CD14-positive monocyte (primary cell): Measurements from ENCODE around the gene CFAP61. TPM values are rescaled to one million over a fixed set of nuclear protein-coding genes. Genes with fewer than 3 reads are reported as not detected.

Source experiments
- DNase-seq, 3 donors: peaks; one replicate each; pipeline ENCODE4 v3.0.0-alpha.2; 2011 to 2022
- H2AFZ ChIP-seq: 2 replicates; pipeline ENCODE4 v1.6.0; 2012; ENCODE audit warnings: mild to moderate bottlenecking, low read depth, low read length, inconsistent platforms; ENCODE audit not compliant: insufficient read depth, poor library complexity, severe bottlenecking
- H3K27ac ChIP-seq, 2 donors: 1 replicate in 1 of 2; 2 replicates in 1 of 2; pipeline ENCODE4 v1.5.1; 2012 to 2013; ENCODE audit warnings: low read length in 2 of 2, control low read depth in 1 of 2, inconsistent platforms in 1 of 2, low read depth in 1 of 2, mild to moderate bottlenecking in 1 of 2
- H3K27me3 ChIP-seq, 2 donors: one replicate each; pipeline versions ENCODE4 v1.6.0 to v1.6.1; 2011 to 2013; ENCODE audit warnings: low read length in 2 of 2; ENCODE audit not compliant: control insufficient read depth in 2 of 2, insufficient read depth in 2 of 2
- H3K36me3 ChIP-seq, 2 donors: replicated peaks in 1 of 2; 1 replicate in 1 of 2; 2 replicates in 1 of 2; pipeline versions ENCODE4 v1.5.1 to v1.6.1; 2012 to 2013; ENCODE audit warnings: low read length in 2 of 2, control low read depth in 1 of 2, inconsistent platforms in 1 of 2, mild to moderate bottlenecking in 1 of 2; ENCODE audit not compliant: insufficient read depth in 2 of 2, control insufficient read depth in 1 of 2
- H3K4me1 ChIP-seq, 2 donors: 1 replicate in 1 of 2; 2 replicates in 1 of 2; pipeline versions ENCODE4 v1.5.1 to v1.6.1; 2012 to 2013; ENCODE audit warnings: low read length in 2 of 2, control low read depth in 1 of 2, inconsistent platforms in 1 of 2, mild to moderate bottlenecking in 1 of 2, moderate library complexity in 1 of 2; ENCODE audit not compliant: insufficient read depth in 2 of 2, control insufficient read depth in 1 of 2
- H3K4me2 ChIP-seq: replicated peaks from 2 replicates; pipeline ENCODE3; 2012; ENCODE audit warnings: low read length, moderate library complexity, mild to moderate bottlenecking; ENCODE audit not compliant: poor library complexity, severe bottlenecking; ENCODE audit errors: extremely low read depth
- H3K4me3 ChIP-seq, 3 experiments: fragments of 200-600 bp in 1 of 3; sonication (generic) in 1 of 3; replicated peaks in 1 of 3; 1 replicate in 2 of 3; 2 replicates in 1 of 3; pipeline ENCODE4 v1.5.1; 2011 to 2013; ENCODE audit warnings: low read length in 3 of 3, mild to moderate bottlenecking in 3 of 3, control low read depth in 2 of 3, low read depth in 2 of 3, inconsistent platforms in 1 of 3, moderate library complexity in 1 of 3
- H3K79me2 ChIP-seq: 2 replicates; pipeline ENCODE4 v1.6.0; 2012; ENCODE audit warnings: mild to moderate bottlenecking, control low read depth, inconsistent platforms, low read length, moderate library complexity; ENCODE audit not compliant: insufficient read depth
- H3K9ac ChIP-seq: 2 replicates; pipeline ENCODE4 v1.6.0; 2017; ENCODE audit warnings: low read length, mild to moderate bottlenecking; ENCODE audit not compliant: insufficient read depth, poor library complexity, severe bottlenecking
- H3K9me3 ChIP-seq, 2 donors: replicated peaks in 1 of 2; 1 replicate in 1 of 2; 2 replicates in 1 of 2; pipeline versions ENCODE4 v1.5.1 to v1.6.1; 2012 to 2013; ENCODE audit warnings: low read length in 2 of 2, control low read depth in 1 of 2; ENCODE audit not compliant: control insufficient read depth in 1 of 2, insufficient read depth in 1 of 2
- H4K20me1 ChIP-seq: 2 replicates; pipeline ENCODE4 v1.6.0; 2012; ENCODE audit warnings: mild to moderate bottlenecking, low read length, control low read depth, moderate library complexity; ENCODE audit not compliant: insufficient read depth
- H3K27ac Mint-ChIP-seq, 7 donors: one replicate each; pipeline ENCODE4 v1.8.0; 2020; ENCODE audit warnings: mild to moderate bottlenecking in 7 of 7, mixed read lengths in 7 of 7, moderate library complexity in 6 of 7, inconsistent platforms in 2 of 7
- H3K27me3 Mint-ChIP-seq, 3 donors: one replicate each; pipeline ENCODE4 v1.8.0; 2021 to 2022; ENCODE audit warnings: low read depth in 3 of 3, mild to moderate bottlenecking in 3 of 3, mixed read lengths in 3 of 3, moderate library complexity in 3 of 3, inconsistent platforms in 1 of 3
- H3K36me3 Mint-ChIP-seq, 2 donors: one replicate each; pipeline ENCODE4 v1.8.0; 2020; ENCODE audit warnings: mixed read lengths in 2 of 2, inconsistent platforms in 1 of 2, mild to moderate bottlenecking in 1 of 2
- H3K4me1 Mint-ChIP-seq: one replicate; pipeline ENCODE4 v1.8.0; 2020; ENCODE audit warnings: mild to moderate bottlenecking, mixed read lengths
- H3K4me3 Mint-ChIP-seq, 2 donors: one replicate each; pipeline ENCODE4 v1.8.0; 2020; ENCODE audit warnings: mild to moderate bottlenecking in 2 of 2, mixed read lengths in 2 of 2, moderate library complexity in 1 of 2
- H3K9me3 Mint-ChIP-seq, 7 donors: one replicate each; pipeline ENCODE4 v1.8.0; 2020 to 2022; ENCODE audit warnings: mixed read lengths in 7 of 7, mild to moderate bottlenecking in 6 of 7, moderate library complexity in 6 of 7, inconsistent platforms in 2 of 7
- CTCF ChIP-seq: fragments of 200-600 bp; IDR thresholded peaks from one replicate; pipeline ENCODE4 v1.8.0; 2022; ENCODE audit warnings: antibody characterized with exemption, mild to moderate bottlenecking
- WGBS: methylation state at CpG from one replicate; pipeline ENCODE4 v1.1.5; 2013; ENCODE audit warnings: missing lambda C conversion rate; ENCODE audit not compliant: insufficient coverage; 5-methylcytosine and 5-hydroxymethylcytosine counted together
- intact Hi-C, 2 donors: fragments of 100-400 bp; cut with micrococcal nuclease; formaldehyde crosslinking; loops; one replicate each; pipeline versions ENCODE4 v1.15.0 to v1.15.1; 2023
- polyA plus RNA-seq, 3 donors: library from polyadenylated mRNA; depleted of rRNA in 1 of 3; unstranded in 2 of 3; stranded (reverse) in 1 of 3; fragments of 300-500 nt in 2 of 3; fragments of >200 nt in 1 of 3; fragmentation: Illumina TruSeq in 2 of 3; gene quantifications; 1 replicate in 2 of 3; 2 replicates in 1 of 3; pipeline ENCODE4 v1.2.3, GENCODE V29; 2012 to 2021

CFAP61 gene
- polyA plus RNA-seq, 3 donors = not detected

GRCh38 chr20:20136313-20136712 is 84.0 kb downstream of the CFAP61 start:
- H3K27ac ChIP-seq = no peak overlapping the region
- no peak overlapping the region for H3K4me2 ChIP-seq
- H3K4me3 ChIP-seq = no peak overlapping the region
- H4K20me1 ChIP-seq = no peaks in the 10 kb centered on the region
- no peaks in the 10 kb centered on the region for H3K79me2 ChIP-seq
- peaks cover 0 to 2% of the 10 kb centered on the region in 2 donors for H3K27me3 ChIP-seq
- no peak overlapping the region for H2AFZ ChIP-seq
- intact Hi-C loops = no loop called here
- H3K4me1 Mint-ChIP-seq = no peaks in the 10 kb centered on the region
- peaks cover 0 to 13% (median 10%) of the 10 kb centered on the region in 7 donors for H3K9me3 Mint-ChIP-seq
- no peak for DNase-seq
- no peak overlapping the region for H3K27ac Mint-ChIP-seq
- no CpG with 5 or more reads among the region's 1 CpG for WGBS
- H3K27me3 Mint-ChIP-seq = peaks cover 0 to 3% (median 2%) of the 10 kb centered on the region in 3 donors
- no peak overlapping the region for H3K4me3 Mint-ChIP-seq
- H3K4me1 ChIP-seq = no peaks in the 10 kb centered on the region
- no peaks in the 10 kb centered on the region for H3K36me3 ChIP-seq
- H3K9ac ChIP-seq = no peak overlapping the region
- H3K9me3 ChIP-seq = peaks cover 0 to 6% of the 10 kb centered on the region in 2 donors
- H3K36me3 Mint-ChIP-seq = no peaks in the 10 kb centered on the region
- TF ChIP-seq CTCF = no peak

- peaks cover 0 to 2% of the 10 kb centered on the region in 2 donors for H3K27me3 ChIP-seq
- H3K4me3 Mint-ChIP-seq = no peak overlapping the region
- no peaks in the 10 kb centered on the region for H3K4me1 ChIP-seq
- H3K9me3 Mint-ChIP-seq = peaks cover 0 to 13% (median 7%) of the 10 kb centered on the region in 7 donors
- H4K20me1 ChIP-seq = no peaks in the 10 kb centered on the region
- H3K4me1 Mint-ChIP-seq = no peaks in the 10 kb centered on the region
- no peak overlapping the region for H3K4me2 ChIP-seq
- peaks cover 2 to 3% (median 2%) of the 10 kb centered on the region in 3 donors for H3K27me3 Mint-ChIP-seq
- H2AFZ ChIP-seq = no peak overlapping the region
- no peak overlapping the region for H3K9ac ChIP-seq
- no peak for TF ChIP-seq CTCF
- H3K79me2 ChIP-seq = no peaks in the 10 kb centered on the region
- no peaks in the 10 kb centered on the region for H3K36me3 ChIP-seq
- no peak overlapping the region for H3K27ac Mint-ChIP-seq
- H3K27ac ChIP-seq = no peak overlapping the region
- no peak for DNase-seq
- H3K36me3 Mint-ChIP-seq = no peaks in the 10 kb centered on the region
- H3K9me3 ChIP-seq = peaks cover 0 to 6% of the 10 kb centered on the region in 2 donors
- WGBS = 98% methylated on average over 3 of the region's 5 CpGs
- intact Hi-C loops = no loop called here
- no peak overlapping the region for H3K4me3 ChIP-seq
These were observed 85.5 kb downstream of the CFAP61 start for GRCh38 chr20:20137851-20138250.
